Measurements from ENCODE around the gene CDK5.
A peak's percentile ranks its signal among the peaks of the same experiment; 100 is the strongest.

The CDK5 gene

GRCh38 chr7:151071032-151071866 lies 13.6 kb upstream of the CDK5 start:
- no peak for DNase-seq

- no peak for DNase-seq
Measured at GRCh38 chr7:151070574-151070960, 12.9 kb upstream of the CDK5 start.

GRCh38 chr7:151069841-151070573 lies 12.3 kb upstream of the CDK5 start:
- DNase-seq: no peak

GRCh38 chr7:151068069-151068773 lies 10.5 kb upstream of the CDK5 start:
- DNase-seq: no peak

GRCh38 chr7:151066273-151066974 lies 8.7 kb upstream of the CDK5 start:
- no peak for DNase-seq

- no peak for DNase-seq
Measured at GRCh38 chr7:151065516-151065915, 7.8 kb upstream of the CDK5 start.

- DNase-seq: no peak
Measured at GRCh38 chr7:151064993-151065392, 7.3 kb upstream of the CDK5 start.

GRCh38 chr7:151064454-151064853 lies 6.8 kb upstream of the CDK5 start:
- no peak for DNase-seq

- no peak for DNase-seq
Measured at GRCh38 chr7:151063212-151063561, 5.5 kb upstream of the CDK5 start.

GRCh38 chr7:151062399-151063211 lies 4.9 kb upstream of the CDK5 start:
- DNase-seq: no peak

GRCh38 chr7:151062111-151062398 lies 4.4 kb upstream of the CDK5 start:
- DNase-seq: no peak

- DNase-seq: no peak
Measured at GRCh38 chr7:151061213-151062110, 3.8 kb upstream of the CDK5 start.

- DNase-seq: no peak
Measured at GRCh38 chr7:151060416-151061212, 2.9 kb upstream of the CDK5 start.

- no peak for DNase-seq
Measured at GRCh38 chr7:151060113-151060415, 2.4 kb upstream of the CDK5 start.

GRCh38 chr7:151059367-151060112 lies 1.8 kb upstream of the CDK5 start, which contains the start of gene SLC4A2:
SLC4A2 (plus strand) TSS chr7:151059589; CDS start chr7:151061988, 2,399 bp downstream.
- peak; percentile 51 to 80 for DNase-seq

- no peak for DNase-seq
Measured at GRCh38 chr7:151058781-151059366, 1.2 kb upstream of the CDK5 start.

GRCh38 chr7:151057989-151058780 lies 488 bp upstream of the CDK5 start:
- peak; percentile 84 to 99 for DNase-seq

- no peak for DNase-seq
Measured at GRCh38 chr7:151056666-151057505, 811 bp downstream of the CDK5 start.

Measured in bone marrow (tissue), 2 donors.